ENCODE measurements around the gene LZTR1. TPM values are rescaled to one million over a fixed set of nuclear protein-coding genes. Genes with fewer than 3 reads are reported as not detected.
A peak's percentile ranks its signal among the peaks of the same experiment; 100 is the strongest.
"Not testable (repeated sequence)": the region's sequence is repeated elsewhere in the genome, so short reads cannot be mapped to it uniquely, and the experiment has no call there.

The LZTR1 gene
- polyA plus RNA-seq, 1 donor: 42.8 TPM

- DNase-seq: no peak
Measured at GRCh38 chr22:20996598-20997535, 14.8 kb downstream of the LZTR1 start.

DNA sequence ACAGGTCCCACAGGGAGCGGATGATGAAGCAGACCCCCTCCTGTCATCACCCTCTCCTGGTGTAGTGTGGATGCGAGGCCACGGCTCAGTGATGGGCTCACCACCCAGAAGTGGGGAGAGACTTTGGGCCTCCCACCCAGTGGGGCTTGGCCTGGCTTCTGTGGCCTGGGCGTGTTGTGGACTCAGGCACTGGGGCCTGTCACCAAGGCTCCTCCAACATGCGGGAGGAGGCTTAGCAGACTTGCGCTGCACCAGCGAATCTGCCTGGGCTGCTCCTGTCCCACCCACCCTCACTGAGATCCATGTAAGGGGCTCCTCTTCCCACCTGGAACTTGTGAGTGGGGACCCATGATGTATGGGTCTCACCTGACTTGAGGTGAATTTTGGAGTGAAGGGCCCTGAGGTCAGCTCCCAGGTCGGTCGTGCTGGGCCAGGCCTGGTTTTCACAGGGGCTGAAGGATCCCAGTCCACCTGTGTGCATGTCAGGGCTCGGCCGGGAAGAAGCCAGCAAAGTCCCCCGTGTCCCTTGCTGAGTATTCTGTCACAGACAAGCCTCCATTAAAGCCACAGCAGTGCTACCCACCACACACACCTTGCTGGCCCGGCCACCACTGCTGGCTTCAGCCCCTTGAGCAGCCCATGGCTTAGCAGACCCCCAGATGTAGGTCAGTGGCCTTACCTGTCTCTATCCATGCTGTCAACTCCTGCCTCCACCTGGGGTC is 15.6 kb downstream of the LZTR1 start:
- DNase-seq: no peak

DNA sequence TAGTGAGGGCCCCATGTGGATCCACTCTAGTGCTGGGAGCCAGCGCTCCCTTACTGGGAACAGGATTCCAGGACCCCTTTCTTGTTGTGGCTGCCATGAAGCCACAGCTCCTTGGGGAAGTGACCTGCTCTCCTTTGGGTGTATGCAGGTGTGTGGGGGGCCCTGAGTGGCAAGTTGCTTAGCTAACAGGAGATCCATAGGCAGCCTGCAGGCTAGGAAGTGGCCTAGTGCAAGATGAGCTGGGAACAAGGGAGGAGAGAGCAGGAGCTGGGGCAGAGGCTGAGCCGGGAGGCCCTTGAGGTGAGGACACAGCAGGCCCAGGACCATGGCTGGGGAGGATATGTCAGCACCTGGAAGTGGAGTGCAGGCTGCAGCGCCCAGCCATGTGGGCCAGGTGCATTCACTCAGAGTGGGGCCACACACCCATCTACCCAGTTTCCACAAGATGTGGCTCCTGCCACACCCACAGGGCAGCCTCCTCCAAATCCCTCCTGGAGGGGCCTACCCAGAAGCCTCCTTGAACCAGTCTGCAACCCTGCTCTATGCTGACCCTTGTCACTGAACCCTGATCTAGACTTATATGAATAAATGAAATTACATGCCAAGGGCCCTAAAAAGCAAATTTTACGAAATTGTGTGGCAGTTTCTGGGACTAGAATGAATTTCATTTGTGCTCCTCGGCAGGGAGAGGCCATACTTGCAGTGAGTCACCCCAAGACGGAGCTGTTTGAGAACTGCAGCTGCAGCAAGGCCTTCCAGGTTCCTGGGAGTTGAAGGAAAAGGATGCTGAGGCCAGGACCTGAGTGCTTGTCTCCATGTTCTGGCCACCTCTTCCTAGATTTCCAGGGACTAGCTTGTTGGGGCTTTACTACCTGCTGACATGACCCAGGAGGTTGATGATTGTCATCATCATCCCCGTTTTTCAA is 16.6 kb downstream of the LZTR1 start:
- DNase-seq: no peak

GRCh38 chr22:20999350-21000206 is 17.5 kb downstream of the LZTR1 start:
- no peak for DNase-seq

DNA sequence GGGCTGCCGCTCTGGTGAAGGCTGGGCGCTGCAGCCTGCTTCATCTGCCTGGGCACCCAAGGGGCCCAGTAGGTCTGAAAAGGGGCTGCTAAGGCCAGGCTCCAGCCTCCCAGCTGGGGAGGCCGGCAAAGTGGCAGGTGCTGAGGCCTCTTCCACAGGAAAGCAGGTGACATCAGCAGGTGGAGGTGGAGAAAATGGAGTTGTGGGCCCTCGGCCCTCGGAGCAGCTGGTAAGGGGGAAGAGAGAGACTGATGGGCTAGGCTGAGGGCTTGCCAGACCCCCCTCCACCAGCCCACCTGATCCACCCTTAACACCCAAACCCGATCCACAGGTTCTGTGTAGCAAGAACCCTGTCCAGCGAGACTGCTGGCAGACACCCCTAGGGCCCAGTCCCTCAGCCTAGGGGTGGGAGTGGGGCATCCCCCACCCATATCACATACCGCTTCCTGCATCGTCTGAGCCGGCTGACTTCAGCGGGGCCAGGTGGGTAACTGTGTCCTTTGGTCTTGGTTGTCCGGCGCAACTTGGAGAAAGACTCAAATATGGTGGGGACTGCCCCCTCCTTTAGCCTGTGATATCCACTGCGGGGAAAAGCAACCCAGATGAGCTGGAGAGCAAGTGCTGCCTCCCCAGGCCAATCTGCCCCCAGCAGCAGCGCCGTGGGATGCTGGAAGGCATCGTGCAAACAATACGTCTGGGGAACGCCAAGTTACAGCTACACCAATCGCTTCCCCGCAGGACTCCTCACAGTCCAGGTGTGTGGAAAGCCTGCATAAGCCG is 18.3 kb downstream of the LZTR1 start:
- no peak for DNase-seq

DNA sequence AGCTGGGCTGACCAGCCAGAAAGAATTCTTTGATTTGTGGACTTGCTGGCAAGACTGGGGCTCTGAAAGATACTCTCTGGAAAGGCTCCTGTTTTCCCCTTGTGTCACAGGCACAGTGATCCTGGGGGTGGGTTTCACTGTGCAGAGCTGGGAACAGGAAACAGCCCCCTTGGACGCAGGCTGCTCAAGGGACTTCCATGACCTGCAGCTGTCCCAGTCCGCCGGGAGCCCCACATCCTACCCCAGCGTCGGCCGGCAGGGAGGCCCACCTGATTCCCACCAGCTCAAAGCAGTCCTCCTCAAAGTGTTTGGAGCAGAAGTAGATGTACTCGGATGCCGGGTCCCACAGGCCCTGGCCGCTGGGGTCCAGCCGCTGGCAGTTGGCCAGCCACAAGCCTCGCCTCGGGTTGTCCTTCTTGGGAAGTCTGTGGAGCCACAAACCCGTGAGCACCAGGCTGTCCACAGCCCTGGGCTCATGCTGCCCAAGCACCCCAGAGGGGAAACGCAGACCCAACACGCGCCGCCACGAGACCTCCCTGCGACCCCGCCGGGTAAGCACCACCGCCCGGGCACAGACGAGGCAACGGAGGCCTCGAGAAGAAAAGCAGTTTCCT is 19.0 kb downstream of the LZTR1 start:
- no peak for DNase-seq

DNA sequence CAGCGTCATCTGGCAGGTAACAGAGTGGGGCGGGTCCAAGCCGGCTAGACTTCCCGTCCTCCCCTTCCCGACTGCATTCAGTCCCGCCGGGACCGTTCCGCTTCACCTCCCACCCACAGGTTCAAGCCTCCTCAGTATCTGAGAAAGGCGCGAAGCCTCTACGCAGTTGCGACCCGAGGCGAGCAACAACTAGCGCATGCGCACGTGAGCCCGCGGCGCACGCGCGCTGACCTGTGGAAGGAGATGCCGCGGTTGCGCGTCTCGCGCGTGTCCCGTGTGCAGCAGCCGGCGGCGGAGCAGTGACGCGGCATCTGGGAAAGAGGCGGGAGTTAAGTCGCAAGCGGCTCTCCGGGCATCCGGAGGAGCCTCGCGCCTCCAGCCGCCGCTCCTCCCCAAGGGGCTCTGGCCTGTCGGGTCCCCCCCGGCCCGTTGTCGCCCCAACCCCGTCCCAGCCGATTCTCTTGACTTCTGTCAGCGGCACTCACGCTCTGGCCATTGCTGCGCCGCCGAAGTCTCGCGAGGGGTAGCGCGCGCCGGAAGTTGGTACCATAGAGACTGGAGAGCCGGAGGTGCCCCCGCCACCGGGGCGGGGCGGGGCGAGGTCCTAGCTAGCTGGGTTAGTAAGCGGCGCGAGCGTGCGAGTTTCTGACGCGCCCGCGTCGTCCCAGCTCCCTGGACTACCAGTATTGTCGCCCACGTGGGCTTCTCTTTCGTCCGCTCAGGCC is 19.7 kb downstream of the LZTR1 start, which contains the start of gene THAP7:
Gene THAP7, minus strand, starts transcription at position 518 of the 725 bp plus-strand sequence. Its CDS starts 207 bp downstream, at position 311.
- peak; percentile 98 for DNase-seq

DNA sequence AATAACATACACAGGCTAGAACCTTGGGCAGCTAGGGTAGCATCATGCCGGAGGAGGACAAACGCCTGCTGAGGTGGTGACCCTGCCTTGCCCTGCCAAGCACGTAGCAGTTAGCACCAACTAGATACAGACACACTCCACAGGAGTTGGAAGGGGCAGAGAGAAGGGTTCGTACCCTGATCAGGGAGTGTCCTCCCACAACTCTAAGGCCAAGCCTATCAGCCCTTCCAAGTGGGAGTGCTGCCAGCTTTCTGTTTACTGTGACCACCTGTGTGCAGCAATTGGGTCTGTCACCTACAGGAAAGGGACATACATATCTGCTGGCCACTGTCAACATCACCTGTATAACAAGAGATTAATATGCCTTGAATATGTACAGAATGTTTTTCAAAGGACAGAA is 21.7 kb downstream of the LZTR1 start:
- no peak for DNase-seq

GRCh38 chr22:21009208-21009607 is 27.1 kb downstream of the LZTR1 start:
- not testable (repeated sequence) for DNase-seq

- peak; percentile 45 for DNase-seq
Measured at GRCh38 chr22:21009638-21010425, 27.7 kb downstream of the LZTR1 start.

DNA sequence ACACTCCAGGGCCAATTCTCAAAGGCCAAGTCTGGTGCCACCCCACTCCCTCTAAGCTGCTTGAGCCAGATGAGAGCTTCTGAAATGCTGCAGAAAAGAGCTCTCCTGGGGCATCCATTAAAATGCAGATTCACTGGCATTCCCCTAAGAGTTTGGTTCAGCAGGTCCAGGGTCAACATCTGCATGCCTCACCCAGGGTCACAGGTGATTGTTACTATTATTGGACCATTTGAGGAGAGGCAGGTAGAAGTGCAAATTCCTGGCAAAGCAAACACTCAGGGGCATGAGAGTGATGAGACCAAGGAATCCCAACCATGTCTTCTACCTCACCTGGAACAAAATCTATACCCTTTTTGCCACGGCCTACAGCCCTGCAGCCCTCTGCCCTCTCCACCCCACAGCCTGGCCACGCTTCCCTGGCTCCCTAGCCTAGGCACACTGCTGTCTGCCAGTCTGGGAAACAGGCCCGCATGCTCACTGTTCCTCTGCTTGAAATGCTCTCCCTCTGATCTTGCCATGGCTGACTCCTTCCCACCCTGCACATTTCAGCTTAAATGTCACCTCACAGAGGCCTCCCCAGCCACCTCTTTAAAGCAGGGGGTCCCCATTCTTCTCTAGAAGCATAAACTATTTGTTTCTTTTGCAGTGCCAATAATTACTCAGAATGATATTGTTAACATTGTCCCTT is 28.5 kb downstream of the LZTR1 start:
- no peak for DNase-seq

DNA sequence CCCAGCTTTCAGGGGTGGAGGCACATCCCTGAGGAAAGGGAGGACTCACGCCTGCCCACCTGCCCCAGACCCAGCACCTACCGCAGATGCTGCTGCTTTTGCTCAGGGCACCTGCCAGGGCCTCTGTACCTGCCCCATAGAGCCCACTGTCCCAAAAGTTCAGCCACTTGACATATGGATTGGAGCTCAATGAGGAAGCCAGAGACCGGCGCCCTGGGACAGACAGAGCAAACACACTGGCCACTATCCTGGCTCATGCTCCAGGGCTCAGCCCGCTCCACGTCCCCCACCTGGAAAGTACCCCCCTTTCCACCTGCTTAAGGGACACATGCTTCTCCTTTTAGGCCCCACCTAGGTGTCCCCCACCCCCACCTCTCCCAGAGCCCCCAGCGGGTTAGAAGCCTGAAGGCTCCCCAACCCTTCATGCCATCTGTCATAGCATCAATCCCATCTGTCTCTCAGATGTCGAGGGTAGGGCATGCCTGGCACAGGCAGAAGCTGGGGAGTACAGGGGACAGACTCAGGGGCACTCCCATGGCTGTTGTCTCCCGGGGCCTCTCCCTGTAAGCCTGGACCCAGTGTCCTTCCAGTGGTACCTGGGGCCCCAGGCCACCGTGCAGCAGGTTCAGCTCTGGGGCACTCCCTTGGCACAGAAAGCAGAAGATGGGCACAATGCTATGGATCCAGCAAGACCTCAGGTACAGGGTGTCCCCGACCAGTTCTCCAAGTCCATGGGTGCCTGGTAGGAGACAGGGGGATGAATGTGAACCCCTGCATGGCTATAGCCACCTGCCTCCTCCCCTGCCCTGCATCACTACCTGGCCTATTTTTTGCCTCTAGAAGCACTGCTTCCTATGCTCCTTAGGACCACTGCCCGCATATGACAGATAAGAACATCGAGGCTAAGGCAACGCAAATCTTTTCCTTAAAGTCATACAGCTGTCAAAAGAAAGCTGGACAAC is 30.6 kb downstream of the LZTR1 start:
- DNase-seq: no peak

GRCh38 chr22:21013657-21014201 is 31.6 kb downstream of the LZTR1 start:
- no peak for DNase-seq

- peak; percentile 87 for DNase-seq
Measured at GRCh38 chr22:21014202-21014725, 32.2 kb downstream of the LZTR1 start.

GRCh38 chr22:21014726-21015465 is 32.8 kb downstream of the LZTR1 start, which contains the start of gene P2RX6:
Gene P2RX6 (plus strand): TSS chr22:21015165. CDS start chr22:21015175, 10 bp downstream.
- DNase-seq: peak; percentile 51

All from hindlimb muscle (tissue), 1 donor.